ENCODE measurements around the gene TMEM59.
"Not testable (repeated sequence)": the region's sequence is repeated elsewhere in the genome, so short reads cannot be mapped to it uniquely, and the experiment has no call there.

TMEM59 gene

GRCh38 chr1:54052934-54053744, at the start of gene TMEM59, which contains the start of gene TCEANC2:
TMEM59 (minus strand) TSS chr1:54053204; CDS start chr1:54053188, 16 bp downstream.
TCEANC2 (plus strand) TSS chr1:54053608; CDS start chr1:54054423, 815 bp downstream.
- no peaks in the 10 kb centered on the region for H3K27me3 ChIP-seq (ENCODE audit: insufficient read depth, insufficient read length)
- H3K4me3 ChIP-seq (ENCODE audit: insufficient read length, low read depth) = peak within 1 kb of the TSS; percentile 98
- peak; percentile 100 for DNase-seq (ENCODE audit: low read depth, low spot score)
- H3K36me3 ChIP-seq (ENCODE audit: insufficient read depth, insufficient read length, low read length) = peaks cover 3% of the 10 kb centered on the region
- H3K9me3 ChIP-seq (ENCODE audit: insufficient read depth, low read length) = no peaks in the 10 kb centered on the region
- H3K9ac ChIP-seq (ENCODE audit: insufficient read length, low read depth) = peak within 1 kb of the TSS; percentile 94
- TF ChIP-seq YY1 (IDR thresholded peaks at IDR 0.05; ENCODE audit: insufficient read depth, insufficient read length) (peak; percentile 76), SUZ12 (IDR thresholded peaks at IDR 0.05; ENCODE audit: extremely low read depth, insufficient read depth, insufficient read length) (no peak)
- no peaks in the 10 kb centered on the region for H3K4me1 ChIP-seq (ENCODE audit: insufficient read depth, insufficient read length)

- no peaks in the 10 kb centered on the region for H3K9me3 ChIP-seq (ENCODE audit: insufficient read depth, low read length)
- H3K36me3 ChIP-seq (ENCODE audit: insufficient read depth, insufficient read length, low read length) = peaks cover 17% of the 10 kb centered on the region
- no peak overlapping the region for H3K9ac ChIP-seq (ENCODE audit: insufficient read length, low read depth)
- no peak overlapping the region for H3K4me3 ChIP-seq (ENCODE audit: insufficient read length, low read depth)
- no peaks in the 10 kb centered on the region for H3K27me3 ChIP-seq (ENCODE audit: insufficient read depth, insufficient read length)
- no peak for DNase-seq (ENCODE audit: low read depth, low spot score)
- TF ChIP-seq YY1 (IDR thresholded peaks at IDR 0.05; ENCODE audit: insufficient read depth, insufficient read length) = no peak
- no peak for TF ChIP-seq SUZ12 (IDR thresholded peaks at IDR 0.05; ENCODE audit: extremely low read depth, insufficient read depth, insufficient read length)
- TF ChIP-seq ZNF274 (IDR thresholded peaks at IDR 0.05; ENCODE audit: low read depth, low read length) = no peak
- no peaks in the 10 kb centered on the region for H3K4me1 ChIP-seq (ENCODE audit: insufficient read depth, insufficient read length)
These were observed 47.5 kb upstream of the TMEM59 start for GRCh38 chr1:54100500-54100899.

- H3K4me3 ChIP-seq (ENCODE audit: insufficient read length, low read depth) = no peak overlapping the region
- DNase-seq (ENCODE audit: low read depth, low spot score) = no peak
- no peak overlapping the region for H3K9ac ChIP-seq (ENCODE audit: insufficient read length, low read depth)
- peaks cover 17% of the 10 kb centered on the region for H3K36me3 ChIP-seq (ENCODE audit: insufficient read depth, insufficient read length, low read length)
- no peaks in the 10 kb centered on the region for H3K9me3 ChIP-seq (ENCODE audit: insufficient read depth, low read length)
- H3K27me3 ChIP-seq (ENCODE audit: insufficient read depth, insufficient read length) = no peaks in the 10 kb centered on the region
- no peaks in the 10 kb centered on the region for H3K4me1 ChIP-seq (ENCODE audit: insufficient read depth, insufficient read length)
- TF ChIP-seq ZNF274 (IDR thresholded peaks at IDR 0.05; ENCODE audit: low read depth, low read length) (no peak), YY1 (IDR thresholded peaks at IDR 0.05; ENCODE audit: insufficient read depth, insufficient read length) (no peak), SUZ12 (IDR thresholded peaks at IDR 0.05; ENCODE audit: extremely low read depth, insufficient read depth, insufficient read length) (no peak)
These were observed 46.1 kb upstream of the TMEM59 start for GRCh38 chr1:54099061-54099610.

- Histone ChIP-seq H3K9me3 (ENCODE audit: insufficient read depth, low read length) (no peaks in the 10 kb centered on the region), H3K36me3 (ENCODE audit: insufficient read depth, insufficient read length, low read length) (peaks cover 14% of the 10 kb centered on the region), H3K4me1 (ENCODE audit: insufficient read depth, insufficient read length) (no peaks in the 10 kb centered on the region), H3K4me3 (ENCODE audit: insufficient read length, low read depth) (no peak overlapping the region), H3K27me3 (ENCODE audit: insufficient read depth, insufficient read length) (no peaks in the 10 kb centered on the region), H3K9ac (ENCODE audit: insufficient read length, low read depth) (no peak overlapping the region)
- no peak for TF ChIP-seq ZNF274 (IDR thresholded peaks at IDR 0.05; ENCODE audit: low read depth, low read length)
- TF ChIP-seq SUZ12 (IDR thresholded peaks at IDR 0.05; ENCODE audit: extremely low read depth, insufficient read depth, insufficient read length) = no peak
- TF ChIP-seq YY1 (IDR thresholded peaks at IDR 0.05; ENCODE audit: insufficient read depth, insufficient read length) = no peak
- no peak for DNase-seq (ENCODE audit: low read depth, low spot score)
These were observed 43.9 kb upstream of the TMEM59 start for GRCh38 chr1:54096877-54097240.

- Histone ChIP-seq H3K9ac (ENCODE audit: insufficient read length, low read depth) (no peak overlapping the region), H3K27me3 (ENCODE audit: insufficient read depth, insufficient read length) (no peaks in the 10 kb centered on the region), H3K4me1 (ENCODE audit: insufficient read depth, insufficient read length) (no peaks in the 10 kb centered on the region), H3K36me3 (ENCODE audit: insufficient read depth, insufficient read length, low read length) (peaks cover 11% of the 10 kb centered on the region), H3K9me3 (ENCODE audit: insufficient read depth, low read length) (no peaks in the 10 kb centered on the region), H3K4me3 (ENCODE audit: insufficient read length, low read depth) (no peak overlapping the region)
- DNase-seq (ENCODE audit: low read depth, low spot score) = no peak
- TF ChIP-seq SUZ12 (IDR thresholded peaks at IDR 0.05; ENCODE audit: extremely low read depth, insufficient read depth, insufficient read length) = no peak
- no peak for TF ChIP-seq YY1 (IDR thresholded peaks at IDR 0.05; ENCODE audit: insufficient read depth, insufficient read length)
- TF ChIP-seq ZNF274 (IDR thresholded peaks at IDR 0.05; ENCODE audit: low read depth, low read length) = no peak
These were observed 43.3 kb upstream of the TMEM59 start for GRCh38 chr1:54096227-54096876.

- no peak overlapping the region for H3K4me3 ChIP-seq (ENCODE audit: insufficient read length, low read depth)
- H3K27me3 ChIP-seq (ENCODE audit: insufficient read depth, insufficient read length) = no peaks in the 10 kb centered on the region
- TF ChIP-seq YY1 (IDR thresholded peaks at IDR 0.05; ENCODE audit: insufficient read depth, insufficient read length) (no peak), SUZ12 (IDR thresholded peaks at IDR 0.05; ENCODE audit: extremely low read depth, insufficient read depth, insufficient read length) (no peak), ZNF274 (IDR thresholded peaks at IDR 0.05; ENCODE audit: low read depth, low read length) (no peak)
- no peak for DNase-seq (ENCODE audit: low read depth, low spot score)
- no peaks in the 10 kb centered on the region for H3K4me1 ChIP-seq (ENCODE audit: insufficient read depth, insufficient read length)
- H3K9me3 ChIP-seq (ENCODE audit: insufficient read depth, low read length) = no peaks in the 10 kb centered on the region
- H3K9ac ChIP-seq (ENCODE audit: insufficient read length, low read depth) = no peak overlapping the region
- H3K36me3 ChIP-seq (ENCODE audit: insufficient read depth, insufficient read length, low read length) = peaks cover 11% of the 10 kb centered on the region
These were observed 42.7 kb upstream of the TMEM59 start for GRCh38 chr1:54095546-54096226.

GRCh38 chr1:54094730-54095105, 41.7 kb upstream of the TMEM59 start:
- not testable (repeated sequence) for H3K4me3 ChIP-seq (ENCODE audit: insufficient read length, low read depth); H3K9me3 ChIP-seq (ENCODE audit: insufficient read depth, low read length)

More at GRCh38 chr1:54094730-54095105, 41.7 kb upstream of the TMEM59 start:
- H3K27me3 ChIP-seq (ENCODE audit: insufficient read depth, insufficient read length); H3K9ac ChIP-seq (ENCODE audit: insufficient read length, low read depth); H3K4me1 ChIP-seq (ENCODE audit: insufficient read depth, insufficient read length); DNase-seq (ENCODE audit: low read depth, low spot score): not testable (repeated sequence)
- H3K36me3 ChIP-seq (ENCODE audit: insufficient read depth, insufficient read length, low read length) = peaks cover 11% of the 10 kb centered on the region

Measured in NT2/D1 (cell line).